CD4-positive, alpha-beta T cell treated with Interferon gamma for 1 hour (primary cell): ENCODE measurements around the gene GAS7.
A peak's percentile ranks its signal among the peaks of the same experiment; 100 is the strongest.

ENCODE experiments used
- DNase-seq: peaks from one replicate; pipeline ENCODE4 v3.0.0-alpha.2; 2020

The GAS7 gene

GRCh38 chr17:10170233-10170632 is 28.2 kb downstream of the GAS7 start:
- no peak for DNase-seq

- no peak for DNase-seq
Observed at GRCh38 chr17:10169290-10169689, 29.1 kb downstream of the GAS7 start.

GRCh38 chr17:10166176-10166935 is 32.0 kb downstream of the GAS7 start:
- no peak for DNase-seq

- DNase-seq: no peak
Observed at GRCh38 chr17:10162096-10162495, 36.3 kb downstream of the GAS7 start.

- DNase-seq: no peak
Observed at GRCh38 chr17:10161386-10161785, 37.0 kb downstream of the GAS7 start.

- DNase-seq: peak; percentile 74
Observed at GRCh38 chr17:10156948-10157607, 41.3 kb downstream of the GAS7 start.

GRCh38 chr17:10156599-10156947 is 41.8 kb downstream of the GAS7 start:
- no peak for DNase-seq

GRCh38 chr17:10156077-10156435 is 42.4 kb downstream of the GAS7 start:
- no peak for DNase-seq

GRCh38 chr17:10155371-10156076 is 42.9 kb downstream of the GAS7 start:
- no peak for DNase-seq

- peak; percentile 74 for DNase-seq
Observed at GRCh38 chr17:10151667-10152496, 46.5 kb downstream of the GAS7 start.

GRCh38 chr17:10149573-10150399 is 48.6 kb downstream of the GAS7 start:
- DNase-seq: peak; percentile 34

GRCh38 chr17:10147761-10148415 is 50.5 kb downstream of the GAS7 start:
- DNase-seq: no peak

GRCh38 chr17:10147040-10147439 is 51.4 kb downstream of the GAS7 start:
- no peak for DNase-seq

- no peak for DNase-seq
Observed at GRCh38 chr17:10144982-10145381, 53.4 kb downstream of the GAS7 start.

GRCh38 chr17:10144456-10144855 is 54.0 kb downstream of the GAS7 start:
- DNase-seq: no peak

- DNase-seq: no peak
Observed at GRCh38 chr17:10141436-10141835, 57.0 kb downstream of the GAS7 start.

- no peak for DNase-seq
Observed at GRCh38 chr17:10139577-10139976, 58.8 kb downstream of the GAS7 start.

- DNase-seq: no peak
Observed at GRCh38 chr17:10136258-10136981, 62.0 kb downstream of the GAS7 start.

GRCh38 chr17:10135539-10136257 is 62.7 kb downstream of the GAS7 start:
- DNase-seq: peak; percentile 43

GRCh38 chr17:10130677-10131076 is 67.7 kb downstream of the GAS7 start:
- no peak for DNase-seq
